GM11168 (cell line): ENCODE data around the gene IFT57.
"Not testable (repeated sequence)": the region's sequence is repeated elsewhere in the genome, so short reads cannot be mapped to it uniquely, and the experiment has no call there.

ENCODE experiments used
- in situ Hi-C: fragments of 300-500 bp; cut with MboI; formaldehyde crosslinking; loops from one replicate; pipeline ENCODE4 v1.12.0; 2022; ENCODE audit warnings: low sequenced_read_pairs; ENCODE audit not compliant: unreplicated experiment

Gene IFT57, protein sequence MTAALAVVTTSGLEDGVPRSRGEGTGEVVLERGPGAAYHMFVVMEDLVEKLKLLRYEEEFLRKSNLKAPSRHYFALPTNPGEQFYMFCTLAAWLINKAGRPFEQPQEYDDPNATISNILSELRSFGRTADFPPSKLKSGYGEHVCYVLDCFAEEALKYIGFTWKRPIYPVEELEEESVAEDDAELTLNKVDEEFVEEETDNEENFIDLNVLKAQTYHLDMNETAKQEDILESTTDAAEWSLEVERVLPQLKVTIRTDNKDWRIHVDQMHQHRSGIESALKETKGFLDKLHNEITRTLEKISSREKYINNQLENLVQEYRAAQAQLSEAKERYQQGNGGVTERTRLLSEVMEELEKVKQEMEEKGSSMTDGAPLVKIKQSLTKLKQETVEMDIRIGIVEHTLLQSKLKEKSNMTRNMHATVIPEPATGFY

DNA sequence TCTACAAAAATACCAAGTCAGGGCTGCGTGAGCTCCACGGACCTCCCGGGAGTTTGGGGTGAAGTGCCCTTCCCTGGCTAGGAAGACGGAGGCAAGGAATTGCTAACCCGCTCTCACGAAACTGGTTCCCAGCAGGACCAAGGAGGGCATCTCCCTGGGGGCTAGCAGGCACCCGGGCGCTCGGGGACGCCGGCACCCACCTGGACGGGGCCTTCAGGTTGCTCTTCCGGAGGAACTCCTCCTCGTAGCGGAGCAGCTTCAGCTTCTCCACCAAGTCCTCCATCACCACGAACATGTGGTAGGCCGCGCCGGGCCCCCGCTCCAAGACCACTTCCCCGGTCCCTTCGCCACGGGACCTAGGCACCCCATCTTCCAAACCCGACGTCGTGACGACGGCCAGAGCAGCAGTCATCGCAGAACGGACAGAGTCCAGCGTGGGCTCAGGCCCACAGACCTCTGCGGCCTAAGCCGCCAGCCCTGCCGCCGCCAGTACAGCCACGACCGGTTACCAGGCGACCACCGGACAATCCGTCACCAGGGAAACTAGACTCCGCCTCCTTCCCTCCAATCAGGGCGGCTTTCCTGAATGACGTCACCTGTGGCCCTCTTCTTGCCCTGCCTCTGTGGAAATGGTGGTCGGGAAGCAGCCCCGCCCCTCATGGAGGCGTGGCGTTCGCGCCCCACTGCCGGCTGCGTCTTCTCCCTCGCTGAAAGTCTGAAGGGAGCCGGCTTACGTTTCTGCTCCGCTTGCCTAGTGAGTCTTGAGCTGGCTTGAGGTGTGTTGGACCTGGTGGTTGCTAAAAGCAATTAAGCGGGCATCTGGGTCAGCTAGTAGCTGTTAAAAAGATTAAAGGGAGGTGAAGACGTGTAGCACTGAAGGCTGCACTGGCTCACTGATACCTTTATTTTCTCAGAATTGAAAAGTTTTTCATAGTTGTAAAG is at the start of gene IFT57:
Gene IFT57, minus strand, starts transcription at position 514 of the 942 bp plus-strand sequence. Its CDS starts 102 bp downstream, at position 412.
- in situ Hi-C loops: no loop called here

DNA sequence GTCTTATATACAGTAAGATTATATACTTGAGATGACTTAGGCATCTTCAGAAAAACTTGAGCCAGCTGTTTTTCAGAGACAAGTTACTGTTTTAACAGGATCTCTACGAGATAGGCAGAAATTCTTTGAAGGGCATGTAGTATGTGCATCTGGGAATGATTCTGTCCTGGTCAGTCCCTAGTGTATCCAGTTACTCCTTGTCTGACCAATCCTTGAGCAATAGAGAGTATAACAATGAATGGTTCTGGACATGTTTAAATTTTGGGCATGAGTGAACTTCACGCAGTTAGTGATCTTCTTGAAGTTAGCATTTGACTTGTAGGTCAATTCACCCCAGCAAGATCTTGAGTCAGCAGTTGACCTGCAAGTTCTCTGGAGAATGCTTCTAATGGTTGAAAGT is 49.4 kb upstream of the IFT57 start:
- in situ Hi-C loops: no loop called here

DNA sequence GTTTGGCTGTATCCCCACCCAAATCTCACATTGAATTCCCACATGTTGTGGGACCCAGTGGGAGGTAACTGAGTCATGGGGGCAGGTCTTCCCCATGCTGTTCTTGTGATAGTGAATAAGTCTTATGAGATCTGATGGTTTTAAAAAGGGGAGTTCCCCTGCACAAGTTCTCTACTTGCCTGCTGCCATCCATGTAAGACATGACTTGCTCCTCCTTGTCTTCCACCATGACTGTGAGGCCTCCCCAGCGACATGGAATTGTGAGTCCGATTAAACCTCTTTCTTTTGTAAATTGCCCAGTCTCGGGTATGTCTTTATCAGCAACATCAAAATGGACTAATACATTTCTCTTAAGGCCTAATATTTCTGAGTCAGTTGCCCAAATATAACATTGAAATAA is 46.0 kb upstream of the IFT57 start:
- in situ Hi-C loops: not testable (repeated sequence)

DNA sequence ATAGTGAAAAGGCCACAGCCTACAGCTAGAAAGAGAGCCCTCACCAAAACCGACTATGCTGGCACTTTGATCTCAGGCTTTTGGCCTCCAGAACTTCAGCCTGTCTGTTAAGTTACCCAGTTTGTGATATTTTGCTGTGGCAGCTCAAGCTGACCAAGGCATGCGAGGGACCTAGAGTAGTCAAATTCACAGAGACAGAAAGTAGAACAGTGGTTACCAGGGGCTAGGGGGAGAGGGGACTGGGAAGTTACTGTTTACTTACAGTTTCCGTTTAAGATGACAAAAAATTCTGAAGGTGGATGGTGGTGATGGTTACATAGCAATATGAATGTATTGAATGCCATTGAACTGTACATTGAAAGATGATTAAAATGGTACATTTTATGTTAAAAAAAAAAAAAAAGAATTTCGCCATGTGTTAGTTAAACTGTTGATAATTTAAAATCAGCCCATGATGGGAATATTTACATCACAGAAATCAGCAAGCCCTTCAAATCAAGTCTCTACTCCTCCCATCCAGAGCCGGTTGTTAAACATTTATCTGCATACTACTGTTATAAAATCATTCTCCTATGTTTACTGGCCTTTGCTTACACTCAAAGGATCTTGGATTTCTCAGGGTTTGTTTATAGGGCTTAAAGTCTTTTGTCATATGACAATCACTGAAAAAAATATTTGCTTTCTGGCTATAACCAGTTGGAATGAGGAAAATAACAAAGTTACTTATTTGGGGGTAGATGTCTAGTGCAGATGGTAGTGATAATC is 42.5 kb upstream of the IFT57 start:
- in situ Hi-C loops: not testable (repeated sequence)

DNA sequence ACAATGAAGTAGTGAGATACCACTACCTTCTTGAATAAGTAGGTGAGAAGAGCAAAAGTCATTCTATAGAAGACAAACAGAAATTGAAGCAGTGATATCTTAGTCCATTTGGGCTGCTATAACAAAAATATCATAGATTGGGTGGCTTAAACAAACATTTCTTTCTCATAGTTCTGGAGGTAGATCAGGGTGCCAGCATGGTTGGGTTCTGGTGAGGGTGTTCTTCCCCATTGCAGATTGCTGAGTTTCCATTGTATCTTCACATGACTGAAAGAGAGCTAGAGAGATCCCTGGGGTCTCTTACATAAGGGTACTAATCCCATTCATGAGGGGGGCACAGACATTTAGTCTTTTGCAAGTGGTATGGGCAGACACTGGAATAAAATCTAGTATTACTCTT is 32.9 kb upstream of the IFT57 start:
- in situ Hi-C loops: no loop called here

DNA sequence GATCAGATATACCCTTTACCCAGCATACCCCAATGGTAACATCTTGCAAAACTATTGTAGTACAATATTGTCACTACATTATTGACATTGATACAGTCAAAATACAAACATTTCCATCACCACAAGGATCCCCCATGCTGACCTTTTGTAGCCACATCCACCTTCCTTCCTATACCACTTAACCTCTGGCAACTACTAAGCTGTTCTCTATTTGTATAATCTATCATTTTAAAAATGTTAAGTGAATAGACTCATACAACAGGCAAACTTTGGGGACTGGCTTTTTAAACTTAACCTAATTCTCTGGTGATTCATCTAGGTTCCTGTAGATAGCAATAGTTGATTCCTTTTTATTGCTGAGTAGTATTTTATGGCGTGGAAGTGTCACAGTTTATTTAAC is 29.6 kb upstream of the IFT57 start:
- in situ Hi-C loops: no loop called here

DNA sequence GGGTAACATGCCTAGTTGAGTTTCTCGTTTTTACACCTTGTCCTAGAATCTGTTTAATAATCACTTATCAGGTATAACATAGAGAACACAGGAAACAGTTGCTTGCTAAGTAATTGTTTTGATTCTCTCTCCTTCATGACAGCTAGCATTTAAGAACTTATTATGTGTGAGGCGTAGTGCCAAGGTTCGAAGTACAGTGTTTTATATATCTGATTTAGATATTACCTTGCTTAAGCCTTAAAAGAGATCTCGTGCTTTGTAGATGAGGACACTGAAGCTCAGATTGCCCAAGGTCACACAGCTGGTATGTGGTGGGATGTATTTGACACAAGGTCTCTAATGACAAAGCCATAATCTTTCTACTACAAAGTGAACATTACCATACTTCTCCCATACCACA is 29.0 kb upstream of the IFT57 start:
- in situ Hi-C loops: no loop called here

DNA sequence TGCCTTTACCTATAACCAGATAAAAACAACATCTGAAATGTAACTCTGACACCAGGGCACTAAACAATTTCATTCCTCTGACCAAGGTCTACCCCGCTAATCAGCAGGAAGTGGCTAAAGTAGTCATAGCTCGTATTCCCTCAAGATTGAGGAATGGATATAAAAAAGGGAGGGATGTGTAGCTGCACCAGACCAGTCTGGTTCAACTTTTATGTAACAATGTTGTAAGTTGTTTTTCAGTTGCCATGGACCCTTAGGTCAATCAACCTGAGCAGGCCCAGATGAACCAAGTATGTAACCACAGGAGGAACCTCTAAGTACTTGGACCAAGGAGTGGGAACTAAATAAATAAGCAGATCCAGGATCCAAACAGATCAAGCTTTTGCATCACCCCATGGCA is 28.4 kb upstream of the IFT57 start:
- in situ Hi-C loops: no loop called here

DNA sequence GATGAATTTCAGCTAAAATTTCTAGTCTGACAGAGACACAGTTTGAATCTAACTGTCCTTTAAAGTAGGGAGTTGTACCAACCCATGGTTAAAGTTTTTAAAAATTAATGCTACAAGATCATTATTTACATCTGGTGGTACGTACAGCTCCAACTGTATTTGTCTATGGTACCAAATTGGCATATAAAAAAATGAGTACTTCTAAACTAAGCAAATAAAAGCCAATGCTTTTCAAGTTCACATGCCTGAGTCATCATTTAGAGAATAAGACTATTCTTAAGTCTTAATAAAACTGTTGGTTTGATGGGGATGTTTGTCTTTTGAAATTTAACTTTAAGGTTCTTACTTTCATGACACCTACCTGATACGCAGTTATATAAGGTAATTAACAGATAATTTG is 21.0 kb upstream of the IFT57 start:
- in situ Hi-C loops: no loop called here

DNA sequence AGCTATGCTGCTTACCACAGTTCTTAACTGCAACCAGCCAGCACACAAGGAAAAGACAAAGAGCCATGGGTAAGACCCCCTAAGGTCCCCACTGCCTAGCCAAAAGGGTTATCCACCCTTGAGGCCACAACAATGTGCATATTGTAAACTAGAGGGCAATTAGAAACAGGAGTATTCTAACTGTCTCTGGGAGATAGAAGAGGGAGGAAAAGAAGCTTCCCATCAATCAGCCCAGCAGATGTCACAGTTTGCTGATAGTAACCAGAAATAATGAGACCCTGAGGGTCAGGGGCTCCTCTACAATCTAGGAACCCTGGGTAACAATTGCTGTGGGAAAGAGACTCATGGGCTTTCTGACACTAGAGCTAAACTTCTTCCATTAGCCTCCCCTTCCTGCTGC is 20.6 kb upstream of the IFT57 start:
- in situ Hi-C loops: no loop called here

DNA sequence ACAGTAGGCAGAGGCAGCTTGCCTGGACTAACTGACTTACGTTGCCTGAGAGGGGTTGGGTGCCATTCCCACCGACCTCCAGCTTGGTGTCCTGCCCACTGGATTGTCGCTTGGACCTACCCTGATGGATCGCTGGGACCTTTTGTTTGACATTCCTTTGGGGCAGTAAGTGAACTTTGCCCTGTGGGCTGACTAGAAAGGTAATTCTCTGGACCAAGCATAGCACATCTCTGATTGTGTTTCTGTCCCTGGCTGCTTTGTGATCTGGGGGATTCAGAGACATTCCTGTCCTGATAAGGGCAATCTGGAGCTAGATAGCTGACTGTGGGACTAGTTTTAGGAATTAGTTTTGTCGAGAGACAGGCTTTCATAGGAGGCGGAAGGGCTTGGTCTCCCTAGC is 19.5 kb upstream of the IFT57 start:
- in situ Hi-C loops: no loop called here

DNA sequence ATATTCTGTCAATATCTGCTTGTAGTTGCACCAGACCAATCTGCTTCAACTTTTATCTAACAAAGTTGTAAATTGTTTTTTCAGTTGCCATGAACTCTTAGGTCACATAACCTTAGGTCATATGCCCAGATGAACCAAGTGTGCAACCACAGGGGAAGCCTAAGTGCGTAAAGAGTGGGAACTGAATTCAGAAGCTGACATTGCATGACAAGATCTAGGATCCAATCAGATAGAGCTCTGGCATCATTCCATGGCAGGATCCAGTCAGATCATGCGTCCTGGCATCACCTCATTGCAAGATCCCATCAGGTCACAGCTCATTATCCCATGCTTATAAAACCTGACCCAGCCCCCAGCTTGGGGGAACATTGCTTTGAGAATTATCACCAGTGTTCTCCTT is 18.9 kb upstream of the IFT57 start:
- in situ Hi-C loops: no loop called here

DNA sequence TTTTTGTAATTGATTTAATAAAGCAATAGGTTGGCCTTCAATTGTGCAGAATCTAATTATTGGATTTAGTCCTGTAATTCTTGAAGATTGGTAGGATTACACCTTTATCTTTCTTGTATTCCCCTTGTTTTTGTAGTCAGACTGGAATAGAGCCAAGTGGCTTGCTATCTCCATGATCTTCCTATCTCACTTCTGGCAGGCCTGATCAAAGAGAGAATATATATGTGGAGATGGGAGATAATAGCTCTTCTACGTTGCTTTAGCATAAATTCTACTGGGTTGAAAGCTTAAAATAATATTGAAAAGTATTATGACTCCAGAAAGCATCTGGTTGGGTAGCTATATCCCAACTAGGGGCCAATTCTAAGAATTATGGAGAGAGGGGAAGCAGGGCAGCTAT is 16.9 kb upstream of the IFT57 start:
- in situ Hi-C loops: no loop called here

DNA sequence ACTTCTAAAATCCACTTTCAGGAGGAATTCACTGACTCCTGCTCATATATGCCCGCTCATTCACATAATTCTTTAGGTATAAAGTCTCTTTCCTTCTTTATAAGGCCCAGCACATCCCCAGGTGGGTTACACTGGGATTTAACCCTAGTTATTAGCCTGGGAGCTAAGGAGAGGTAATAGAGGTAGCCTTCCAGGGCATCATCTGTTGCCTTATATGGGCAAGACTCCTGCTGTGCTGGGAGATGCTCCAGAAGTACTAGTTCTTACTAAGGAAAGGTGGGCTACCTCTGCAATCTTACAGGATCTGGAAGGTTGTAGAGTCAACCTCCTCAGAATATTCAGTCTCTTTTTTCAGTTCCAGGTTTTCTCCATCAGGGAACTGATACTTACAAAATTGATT is 13.1 kb upstream of the IFT57 start:
- in situ Hi-C loops: no loop called here

DNA sequence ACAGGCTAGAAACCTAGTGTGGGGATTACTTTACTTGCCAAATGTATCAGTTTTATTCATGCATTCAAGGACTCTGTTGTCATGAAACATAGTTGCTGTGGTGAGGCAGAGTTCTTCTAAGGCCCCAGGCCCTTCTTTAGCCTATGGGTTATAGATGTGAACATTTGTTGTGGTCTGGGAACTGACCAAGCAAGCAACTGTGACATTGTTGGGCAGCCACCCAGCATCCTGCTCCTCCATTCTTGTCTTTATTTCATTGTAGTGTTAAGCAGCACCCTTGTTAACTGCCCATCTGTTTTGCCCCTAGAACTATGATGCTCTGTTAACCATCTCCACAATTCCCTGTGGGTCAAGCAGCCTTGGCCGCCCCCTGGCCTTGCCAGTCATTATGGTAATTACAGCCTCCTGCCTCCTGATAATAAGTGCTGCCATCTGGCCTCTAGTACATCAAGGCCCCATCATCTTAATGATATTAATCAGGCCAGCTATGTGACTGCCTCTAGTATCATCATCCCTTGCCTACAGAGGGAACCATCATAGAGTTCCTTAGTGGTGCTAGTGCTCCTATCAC is 12.2 kb upstream of the IFT57 start:
- in situ Hi-C loops: no loop called here

DNA sequence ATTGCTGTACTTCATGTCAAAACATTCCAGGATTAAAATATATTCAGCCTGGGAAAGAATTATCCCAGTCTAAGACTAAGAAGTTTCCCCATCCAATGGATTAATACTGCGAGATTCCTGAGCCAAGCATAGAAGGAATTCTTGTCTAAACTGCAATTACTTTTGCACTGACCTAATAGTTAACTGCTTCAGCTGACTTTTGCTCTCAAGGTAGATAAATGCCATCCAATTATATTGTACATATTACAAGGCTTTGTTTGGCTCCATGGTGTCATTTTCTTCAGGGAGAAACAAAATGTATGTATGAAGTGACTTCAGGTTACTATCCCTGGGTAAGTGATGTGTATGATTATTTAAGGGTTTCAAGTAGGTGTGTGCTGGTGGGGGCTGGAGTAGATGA is 6.1 kb upstream of the IFT57 start:
- in situ Hi-C loops: no loop called here

DNA sequence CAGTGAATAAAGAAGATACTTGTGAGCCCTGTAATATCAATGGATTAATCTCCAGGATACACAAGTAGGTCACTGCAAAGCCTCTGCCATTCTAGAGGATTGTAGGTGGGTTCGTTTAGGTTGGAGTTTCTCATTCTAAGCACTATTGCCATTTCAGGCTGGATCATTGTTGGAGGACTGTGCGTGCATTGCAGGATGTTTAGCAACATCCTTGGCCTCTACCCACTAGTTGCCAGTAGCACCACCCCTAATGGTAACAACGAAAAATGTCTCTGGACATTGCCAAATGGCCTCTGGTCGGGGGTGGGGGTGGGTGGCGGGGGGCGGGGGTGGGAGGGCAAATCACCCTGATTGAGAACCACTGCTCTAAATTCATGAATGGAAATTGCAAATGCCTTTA is 4.9 kb upstream of the IFT57 start:
- in situ Hi-C loops: no loop called here

DNA sequence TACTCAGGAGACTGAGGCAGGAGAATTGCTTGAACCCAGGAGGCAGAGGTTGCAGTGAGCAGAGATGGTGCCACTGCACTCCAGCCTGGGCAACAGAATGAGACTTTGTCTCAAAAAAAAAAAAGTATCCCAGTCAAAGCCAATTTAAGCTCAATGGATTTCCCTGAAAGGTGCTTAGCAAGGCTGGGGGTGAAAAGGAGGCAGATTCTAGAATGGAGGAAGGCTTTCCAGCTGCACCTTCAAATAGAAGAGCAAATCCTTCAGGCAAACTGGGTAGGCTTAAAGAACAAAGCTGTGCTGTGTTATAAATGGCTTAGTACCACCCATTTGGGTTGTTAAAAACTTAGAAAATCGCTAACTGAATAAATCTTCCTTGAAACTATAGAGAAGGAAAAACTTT is 3.0 kb upstream of the IFT57 start:
- in situ Hi-C loops: no loop called here

DNA sequence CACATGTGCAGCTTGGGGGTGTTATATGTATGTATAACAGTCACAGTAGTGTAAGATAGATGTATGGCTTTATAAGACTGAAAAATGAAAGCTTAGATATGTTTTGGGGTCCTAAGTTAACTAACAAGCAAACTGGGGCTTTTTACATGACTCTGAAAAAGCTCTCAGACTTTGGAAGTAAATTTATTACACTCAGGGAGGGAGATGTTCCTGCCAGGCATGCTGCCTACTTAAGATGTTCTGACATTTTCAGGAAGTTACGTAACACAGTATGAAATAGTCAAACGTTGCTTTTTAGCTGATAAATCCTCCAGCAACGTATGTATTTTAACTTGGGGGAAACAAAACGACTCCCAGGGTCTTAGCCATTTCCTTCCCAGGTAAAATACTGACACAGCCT is 1.7 kb upstream of the IFT57 start:
- in situ Hi-C loops: no loop called here

DNA sequence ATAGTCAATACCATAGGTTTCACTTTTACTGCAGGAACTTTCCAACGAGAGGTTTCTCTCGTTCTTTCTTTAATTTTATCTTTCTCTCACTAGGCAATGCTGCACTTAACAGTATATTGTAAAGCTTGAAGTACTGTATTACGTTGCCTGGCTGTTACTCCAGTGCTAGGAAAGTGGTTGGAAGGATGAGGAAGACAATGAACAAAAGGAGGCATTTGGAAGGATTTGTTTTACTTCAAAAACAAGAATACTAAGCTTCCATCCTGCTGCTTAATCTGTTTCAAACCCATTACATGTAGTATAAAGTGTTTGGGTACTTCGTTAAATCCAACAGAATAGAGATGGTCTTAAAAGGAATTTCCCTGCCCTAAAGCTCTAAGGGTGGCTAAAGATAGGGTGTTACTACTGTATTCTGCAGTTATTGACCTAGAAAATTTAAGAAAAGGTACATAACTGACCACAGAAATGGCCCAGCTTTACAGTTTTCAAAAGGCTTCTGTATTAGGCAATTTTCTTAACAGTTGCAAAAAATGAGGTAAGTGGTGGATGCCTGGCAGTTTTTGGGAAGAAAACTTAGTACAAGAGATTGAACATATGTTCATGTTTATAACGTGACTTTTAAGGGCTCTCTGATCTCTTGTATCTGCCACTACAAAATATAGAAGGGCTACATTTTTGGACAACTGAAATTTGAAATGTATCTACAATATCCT is 785 bp upstream of the IFT57 start:
- in situ Hi-C loops: no loop called here
